Esophagus squamous epithelium (tissue), 4 donors: ENCODE measurements around the gene KIF26B.

ENCODE experiments used
- POLR2A ChIP-seq, 4 donors: fragments of 450-650 bp; IDR thresholded peaks; one replicate each; pipeline ENCODE4 v1.6.1; 2017; ENCODE audit warnings: antibody characterized with exemption in 4 of 4, mild to moderate bottlenecking in 4 of 4, moderate library complexity in 3 of 4
- TF ChIP-seq, protein P1 (sequence below), 6 experiments: fragments of 450-650 bp in 4 of 6; fragments of 200-600 bp in 2 of 6; sonication (generic) in 2 of 6; IDR thresholded peaks; one replicate each; pipeline ENCODE4 v1.5.1; 2016 to 2019; ENCODE audit warnings: antibody characterized with exemption in 6 of 6, mild to moderate bottlenecking in 4 of 6, moderate library complexity in 4 of 6

- TF ChIP-seq, protein P1, sequence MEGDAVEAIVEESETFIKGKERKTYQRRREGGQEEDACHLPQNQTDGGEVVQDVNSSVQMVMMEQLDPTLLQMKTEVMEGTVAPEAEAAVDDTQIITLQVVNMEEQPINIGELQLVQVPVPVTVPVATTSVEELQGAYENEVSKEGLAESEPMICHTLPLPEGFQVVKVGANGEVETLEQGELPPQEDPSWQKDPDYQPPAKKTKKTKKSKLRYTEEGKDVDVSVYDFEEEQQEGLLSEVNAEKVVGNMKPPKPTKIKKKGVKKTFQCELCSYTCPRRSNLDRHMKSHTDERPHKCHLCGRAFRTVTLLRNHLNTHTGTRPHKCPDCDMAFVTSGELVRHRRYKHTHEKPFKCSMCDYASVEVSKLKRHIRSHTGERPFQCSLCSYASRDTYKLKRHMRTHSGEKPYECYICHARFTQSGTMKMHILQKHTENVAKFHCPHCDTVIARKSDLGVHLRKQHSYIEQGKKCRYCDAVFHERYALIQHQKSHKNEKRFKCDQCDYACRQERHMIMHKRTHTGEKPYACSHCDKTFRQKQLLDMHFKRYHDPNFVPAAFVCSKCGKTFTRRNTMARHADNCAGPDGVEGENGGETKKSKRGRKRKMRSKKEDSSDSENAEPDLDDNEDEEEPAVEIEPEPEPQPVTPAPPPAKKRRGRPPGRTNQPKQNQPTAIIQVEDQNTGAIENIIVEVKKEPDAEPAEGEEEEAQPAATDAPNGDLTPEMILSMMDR (IDR thresholded peaks at IDR 0.05): no peak
- TF ChIP-seq POLR2A (IDR thresholded peaks at IDR 0.05): no peak
Observed at GRCh38 chr1:245748240-245748639, 593.5 kb downstream of the KIF26B start.
